RCC 7860 (cell line): ENCODE data around the gene BRIP1.
"Not testable (repeated sequence)": the region's sequence is repeated elsewhere in the genome, so short reads cannot be mapped to it uniquely, and the experiment has no call there.

Source experiments
- DNase-seq: peaks from one replicate; pipeline ENCODE4 v3.0.0-alpha.2; 2015; ENCODE audit warnings: low spot score
- FAIRE-seq: peaks from 2 replicates; lab custom pipeline; 2012; peaks lifted over from hg19 to GRCh38; lab: Jason Lieb, UNC

Gene BRIP1

DNA sequence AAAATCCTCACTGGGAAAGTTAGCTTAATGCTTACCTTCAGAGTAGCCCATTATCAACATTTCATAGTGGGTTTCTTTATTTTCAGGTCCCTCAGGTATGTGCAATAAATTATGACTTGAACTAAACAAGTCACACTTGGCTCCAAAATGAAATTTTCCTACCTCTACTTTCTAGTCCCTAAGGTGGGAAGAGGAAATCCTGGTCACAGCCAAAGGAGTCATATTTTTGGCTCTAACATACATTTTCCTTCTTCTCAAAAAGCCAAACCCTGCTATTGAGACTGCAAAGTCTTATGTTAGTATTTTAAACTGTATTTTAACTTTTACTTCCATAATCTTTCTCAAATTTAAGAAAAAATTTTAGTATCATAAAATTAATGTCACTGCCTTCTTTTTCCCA, 128.9 kb downstream of the BRIP1 start:
- no peak for FAIRE-seq

DNA sequence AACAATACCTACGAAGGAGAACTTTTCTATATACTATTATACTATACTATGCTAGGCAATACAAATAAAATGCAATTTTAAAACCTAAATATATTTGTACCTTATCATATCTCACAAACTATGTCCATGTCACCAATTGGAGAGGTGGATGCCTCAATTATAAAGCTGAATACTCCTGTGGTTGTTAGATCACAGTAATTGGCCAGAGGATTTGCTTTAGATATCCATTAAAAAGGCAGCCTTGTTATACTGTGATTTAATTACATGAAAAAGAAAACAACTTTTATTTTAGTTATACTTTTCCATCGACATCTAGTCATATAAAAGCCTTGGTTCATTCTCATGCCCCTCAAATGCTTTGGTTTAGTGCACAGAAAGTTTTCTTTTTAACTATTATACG, 129.3 kb downstream of the BRIP1 start:
- FAIRE-seq (no peak), DNase-seq (no peak)

More for the DNA sequence above, 128.9 kb downstream of the BRIP1 start:
- no peak for DNase-seq

DNA sequence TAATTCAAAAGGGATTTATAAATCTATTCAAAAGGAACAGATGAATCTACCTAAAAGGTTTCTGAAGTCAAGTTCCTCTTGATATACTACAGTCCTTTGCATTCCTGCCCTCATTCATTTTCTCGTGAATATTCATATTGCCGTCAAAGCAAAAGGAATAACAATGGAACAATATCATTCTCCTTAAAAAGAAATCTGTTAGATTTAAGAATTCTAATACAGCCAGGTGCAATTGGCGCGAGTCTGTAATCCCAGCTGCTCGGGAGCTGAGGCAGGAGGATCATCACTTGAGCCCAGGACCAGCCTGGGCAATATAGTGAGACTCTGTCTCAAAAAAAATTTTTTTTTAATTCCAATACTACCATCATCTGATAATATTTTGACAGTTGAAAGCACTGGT, 130.3 kb downstream of the BRIP1 start:
- FAIRE-seq (no peak), DNase-seq (no peak)

GRCh38 chr17:61732169-61732568, 131.2 kb downstream of the BRIP1 start:
- FAIRE-seq (no peak), DNase-seq (no peak)

DNA sequence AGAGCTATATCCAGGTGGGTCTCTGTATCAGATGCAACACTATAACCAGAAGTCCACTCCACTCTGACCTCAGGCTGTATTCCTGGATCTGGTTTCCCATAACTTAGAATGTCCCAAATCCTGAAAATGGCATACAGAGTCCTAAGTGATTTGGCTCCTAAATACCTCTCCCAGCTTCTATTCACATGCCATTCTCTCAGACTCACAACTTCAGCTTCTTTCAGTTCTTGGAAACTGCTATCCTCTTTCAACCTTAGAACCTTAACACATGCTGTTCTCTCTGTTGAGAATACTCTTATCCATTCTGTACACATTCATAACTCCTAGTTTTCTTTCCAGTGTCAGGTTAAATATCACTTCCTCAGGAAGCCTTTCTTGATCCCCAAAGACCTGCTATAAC, 132.0 kb downstream of the BRIP1 start:
- no peak for DNase-seq
- no peak for FAIRE-seq

DNA sequence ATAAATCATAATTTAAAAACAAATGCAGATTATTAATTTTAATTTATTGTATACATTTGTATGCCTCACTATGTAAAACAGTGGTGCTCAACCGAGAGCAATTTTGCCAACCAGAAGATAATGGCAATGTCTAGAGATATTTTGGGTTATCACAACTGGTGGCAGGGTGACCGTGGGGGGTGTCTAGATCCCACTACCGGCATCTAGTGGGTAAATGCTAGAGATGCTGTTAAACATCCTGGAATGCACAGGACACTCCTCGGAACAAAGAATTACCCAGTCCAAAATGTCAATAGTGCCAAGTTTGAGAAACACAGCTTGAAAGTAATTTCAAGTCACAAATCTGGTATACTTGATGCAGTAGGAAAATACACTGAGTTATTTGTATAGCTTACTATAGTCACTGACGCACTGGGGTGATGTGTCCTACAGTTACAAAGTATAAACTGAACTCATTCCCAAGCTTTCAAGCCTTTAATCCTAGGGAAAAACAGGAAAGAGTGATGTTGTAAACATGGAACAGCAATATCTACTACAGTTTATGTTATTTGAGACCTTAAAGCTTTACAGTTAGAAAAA, 133.5 kb downstream of the BRIP1 start:
- FAIRE-seq (no peak), DNase-seq (no peak)

DNA sequence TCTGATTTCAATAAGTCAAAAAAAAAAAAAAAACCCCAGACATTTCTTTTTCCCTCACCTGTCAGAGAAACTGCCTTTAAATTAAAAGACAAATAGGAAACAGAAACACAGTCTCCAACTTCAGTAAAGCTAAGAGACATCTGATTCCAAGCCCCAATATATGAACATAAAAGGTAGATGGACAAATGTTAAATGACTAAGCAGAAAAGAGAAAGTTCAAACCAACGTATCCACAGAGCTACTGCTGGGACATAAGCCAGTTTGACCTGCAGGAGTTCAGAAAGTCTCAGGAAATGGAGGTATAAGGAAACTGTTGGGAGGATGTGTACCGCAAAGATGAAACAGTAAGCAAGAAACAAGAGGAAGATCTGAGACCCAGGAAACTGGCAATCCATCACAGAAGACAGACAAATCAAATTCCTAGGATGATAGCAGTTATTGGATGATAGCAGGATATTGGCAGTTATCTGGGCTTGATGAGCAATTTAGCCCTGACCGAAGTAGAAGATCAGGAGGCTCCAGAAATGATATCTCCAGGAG, 135.0 kb downstream of the BRIP1 start:
- FAIRE-seq: no peak
- DNase-seq: no peak

DNA sequence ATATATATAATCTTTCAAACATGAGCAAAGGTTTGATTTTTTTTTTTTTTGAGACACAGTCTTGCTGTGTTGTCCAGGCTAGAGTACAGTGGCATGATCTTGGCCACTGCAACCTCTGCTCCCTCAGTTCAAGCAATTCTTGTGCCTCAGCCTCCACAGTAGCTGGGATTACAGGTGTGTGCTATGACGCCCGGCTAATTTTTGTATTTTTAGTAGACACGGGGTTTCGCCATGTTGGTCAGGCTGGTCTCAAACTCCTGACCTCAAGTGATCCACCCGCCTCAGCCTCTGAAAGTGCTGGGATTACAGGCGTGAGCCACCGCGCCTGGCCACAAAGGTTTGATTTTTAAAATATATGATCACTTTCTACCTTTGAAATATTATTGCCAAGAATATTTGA, 135.5 kb downstream of the BRIP1 start:
- FAIRE-seq: not testable (repeated sequence)

DNA sequence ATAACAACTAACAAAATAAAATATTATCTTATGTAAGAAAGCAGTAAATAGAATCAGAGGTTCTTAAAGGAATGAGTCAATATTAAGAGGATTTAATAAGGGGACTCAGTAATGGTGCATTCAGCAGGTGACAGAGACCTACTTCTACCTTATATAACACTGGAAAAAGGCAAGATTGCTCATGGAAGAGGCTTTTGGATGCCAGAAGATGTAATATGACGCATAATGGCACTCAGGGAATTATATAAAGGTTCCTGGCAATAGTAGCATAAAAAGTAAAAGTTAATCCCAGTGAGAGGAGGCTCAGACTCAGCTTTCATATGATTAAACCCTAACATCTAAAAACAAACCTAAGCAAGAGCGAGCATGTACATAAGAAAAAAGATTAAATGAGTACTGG, 136.4 kb downstream of the BRIP1 start:
- FAIRE-seq: no peak

More for the DNA sequence above, 135.5 kb downstream of the BRIP1 start:
- not testable (repeated sequence) for DNase-seq

GRCh38 chr17:61724777-61725176, 138.6 kb downstream of the BRIP1 start:
- no peak for FAIRE-seq
- no peak for DNase-seq

More for the DNA sequence above, 136.4 kb downstream of the BRIP1 start:
- DNase-seq: no peak

GRCh38 chr17:61723914-61724313, 139.4 kb downstream of the BRIP1 start:
- FAIRE-seq (no peak), DNase-seq (no peak)

- FAIRE-seq (no peak), DNase-seq (no peak)
These were observed 140.1 kb downstream of the BRIP1 start for GRCh38 chr17:61723183-61723582.

DNA sequence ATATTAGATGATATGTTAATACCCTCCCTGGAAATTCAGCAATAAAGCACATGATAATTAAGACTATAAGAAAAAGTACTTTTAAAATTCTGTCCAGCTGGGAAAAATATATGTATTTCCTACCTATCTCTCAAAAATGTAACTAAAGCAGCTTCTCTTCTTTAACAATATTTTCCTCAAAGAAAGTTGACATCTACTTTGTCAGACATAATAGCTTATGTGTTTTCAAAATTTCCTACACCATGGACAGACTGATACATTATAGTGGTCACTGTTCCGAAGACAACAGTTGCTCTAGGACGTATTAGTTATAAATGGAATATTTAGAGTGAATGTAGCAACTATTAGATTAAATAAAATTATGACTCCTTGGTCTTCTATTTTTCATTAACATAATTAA, 140.9 kb downstream of the BRIP1 start:
- DNase-seq (no peak), FAIRE-seq (no peak)

- DNase-seq: no peak
- no peak for FAIRE-seq
These were observed 143.1 kb downstream of the BRIP1 start for GRCh38 chr17:61720016-61720795.

- DNase-seq, FAIRE-seq: not testable (repeated sequence)
These were observed 144.1 kb downstream of the BRIP1 start for GRCh38 chr17:61719220-61719619.

GRCh38 chr17:61718022-61718421, 145.3 kb downstream of the BRIP1 start:
- no peak for FAIRE-seq
- no peak for DNase-seq

GRCh38 chr17:61717352-61717751, 146.0 kb downstream of the BRIP1 start:
- FAIRE-seq (no peak), DNase-seq (no peak)

- FAIRE-seq (no peak), DNase-seq (no peak)
These were observed 147.0 kb downstream of the BRIP1 start for GRCh38 chr17:61716225-61716829.

- DNase-seq: no peak
- FAIRE-seq: no peak
These were observed 148.0 kb downstream of the BRIP1 start for GRCh38 chr17:61715348-61715747.

DNA sequence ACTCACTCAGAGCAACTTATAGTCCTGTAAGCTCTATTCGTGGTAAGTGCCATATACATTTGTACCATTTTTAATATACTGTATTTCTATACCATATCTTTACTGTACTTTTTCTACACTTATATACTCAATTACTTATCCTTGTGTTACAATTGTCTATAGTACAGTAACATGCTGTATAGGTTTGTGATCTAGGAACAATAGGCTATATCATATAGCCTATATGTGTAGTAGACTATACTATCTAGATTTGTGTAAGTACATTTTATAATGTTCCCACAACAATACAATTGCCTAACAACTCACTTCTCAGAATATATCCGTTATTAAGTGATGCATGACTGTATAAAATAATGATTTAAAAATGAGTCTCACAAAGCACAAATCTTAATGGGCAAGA, 149.0 kb downstream of the BRIP1 start:
- DNase-seq (no peak), FAIRE-seq (no peak)

- DNase-seq (no peak), FAIRE-seq (no peak)
These were observed 150.3 kb downstream of the BRIP1 start for GRCh38 chr17:61713035-61713434.

- FAIRE-seq (no peak), DNase-seq (no peak)
These were observed 152.8 kb downstream of the BRIP1 start for GRCh38 chr17:61710546-61710945.
